ENCODE results near the gene TAB2. TPM values are rescaled to one million over a fixed set of nuclear protein-coding genes. Genes with fewer than 3 reads are reported as not detected.
A peak's percentile ranks its signal among the peaks of the same experiment; 100 is the strongest.

TAB2 gene
- total RNA-seq, 1 donor from 2014 or later = 71.3 TPM

DNA sequence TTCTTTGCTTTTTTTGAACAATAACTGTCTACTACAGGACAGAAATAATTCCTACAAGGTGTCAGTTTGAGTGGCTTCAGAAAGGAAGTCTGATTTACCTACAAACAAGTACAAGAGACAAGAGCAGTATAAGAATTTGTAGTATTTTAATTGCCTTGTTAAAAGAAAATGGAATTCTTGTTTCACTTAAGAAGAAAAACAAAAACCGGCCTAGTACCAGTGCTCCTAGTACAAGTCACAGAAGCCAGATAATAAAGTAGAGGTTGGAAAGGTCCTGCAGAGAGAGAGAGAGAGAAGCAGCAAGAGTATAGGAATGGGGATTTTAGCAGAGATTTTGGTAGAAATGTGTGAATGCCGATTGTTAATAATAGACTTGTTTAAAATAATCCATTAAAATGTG is 6.4 kb downstream of the TAB2 start:
- TF ChIP-seq, protein P1, sequence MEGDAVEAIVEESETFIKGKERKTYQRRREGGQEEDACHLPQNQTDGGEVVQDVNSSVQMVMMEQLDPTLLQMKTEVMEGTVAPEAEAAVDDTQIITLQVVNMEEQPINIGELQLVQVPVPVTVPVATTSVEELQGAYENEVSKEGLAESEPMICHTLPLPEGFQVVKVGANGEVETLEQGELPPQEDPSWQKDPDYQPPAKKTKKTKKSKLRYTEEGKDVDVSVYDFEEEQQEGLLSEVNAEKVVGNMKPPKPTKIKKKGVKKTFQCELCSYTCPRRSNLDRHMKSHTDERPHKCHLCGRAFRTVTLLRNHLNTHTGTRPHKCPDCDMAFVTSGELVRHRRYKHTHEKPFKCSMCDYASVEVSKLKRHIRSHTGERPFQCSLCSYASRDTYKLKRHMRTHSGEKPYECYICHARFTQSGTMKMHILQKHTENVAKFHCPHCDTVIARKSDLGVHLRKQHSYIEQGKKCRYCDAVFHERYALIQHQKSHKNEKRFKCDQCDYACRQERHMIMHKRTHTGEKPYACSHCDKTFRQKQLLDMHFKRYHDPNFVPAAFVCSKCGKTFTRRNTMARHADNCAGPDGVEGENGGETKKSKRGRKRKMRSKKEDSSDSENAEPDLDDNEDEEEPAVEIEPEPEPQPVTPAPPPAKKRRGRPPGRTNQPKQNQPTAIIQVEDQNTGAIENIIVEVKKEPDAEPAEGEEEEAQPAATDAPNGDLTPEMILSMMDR (IDR thresholded peaks at IDR 0.05; ENCODE audit: unreplicated experiment) = no peak
- Mint-ChIP-seq H3K27ac (peak overlapping the region; percentile 68), H3K36me3 (peaks cover 2% of the 10 kb centered on the region), H3K9me3 (peaks cover 4% of the 10 kb centered on the region), H3K4me3 (no peak overlapping the region), H3K4me1 (peaks cover 44% of the 10 kb centered on the region), H3K27me3 (ENCODE audit: low read depth) (no peaks in the 10 kb centered on the region)
- no peak for DNase-seq (ENCODE audit: low spot score in 2 of 2, unreplicated experiment in 2 of 2)

DNA sequence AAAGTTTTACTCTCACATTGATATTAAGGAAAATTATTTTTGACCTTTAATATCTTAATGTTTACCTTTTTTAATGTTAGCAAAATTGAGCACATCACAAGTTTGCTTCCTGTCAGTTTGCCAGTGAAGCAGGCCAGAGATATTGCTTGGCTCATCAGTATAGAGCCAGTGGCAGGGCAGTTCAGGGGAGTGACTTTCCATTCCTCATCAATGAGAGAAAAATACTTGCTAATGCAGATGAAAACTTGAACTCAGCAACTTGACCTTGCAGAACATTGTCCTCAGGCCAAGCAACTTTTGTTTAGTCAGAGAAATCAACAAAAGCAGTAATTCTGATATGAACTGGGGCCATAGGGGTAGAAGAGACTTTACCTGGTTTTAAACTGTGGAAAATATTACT is 6.9 kb downstream of the TAB2 start:
- TF ChIP-seq, protein P1 (IDR thresholded peaks at IDR 0.05; ENCODE audit: unreplicated experiment) = no peak
- Mint-ChIP-seq H3K27me3 (ENCODE audit: low read depth) (no peaks in the 10 kb centered on the region), H3K4me3 (no peak overlapping the region), H3K36me3 (peaks cover 6% of the 10 kb centered on the region), H3K9me3 (peaks cover 9% of the 10 kb centered on the region), H3K4me1 (peaks cover 39% of the 10 kb centered on the region), H3K27ac (no peak overlapping the region)
- DNase-seq (ENCODE audit: low spot score in 2 of 2, unreplicated experiment in 2 of 2) = no peak

DNA sequence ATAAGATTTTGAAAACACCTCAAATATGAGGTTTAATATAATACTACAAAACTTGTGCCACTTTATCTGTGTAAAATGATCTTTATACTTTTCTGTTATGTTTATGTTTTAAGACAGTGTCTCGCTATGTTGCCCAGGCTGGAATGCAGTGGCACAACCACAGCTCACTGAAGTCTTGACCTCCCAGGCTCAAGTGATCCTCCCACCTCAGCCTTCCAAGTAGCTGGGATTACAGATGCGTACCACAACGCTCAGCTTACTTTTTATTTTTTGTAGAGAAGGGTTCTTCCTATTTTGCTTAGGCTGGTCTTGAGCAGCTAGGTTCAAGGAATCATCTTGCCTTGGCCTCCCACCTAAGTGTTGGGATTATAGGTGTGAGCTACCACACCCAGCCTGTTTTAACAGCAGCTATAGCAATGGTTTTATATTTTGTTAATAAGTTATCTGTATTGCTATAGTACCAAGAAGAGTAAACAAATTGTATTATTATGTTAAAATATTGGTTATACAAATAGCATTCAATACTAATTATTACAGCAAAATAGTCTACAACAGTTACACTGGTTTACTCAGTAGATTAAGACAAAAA is 8.2 kb downstream of the TAB2 start:
- Mint-ChIP-seq H3K27ac (no peak overlapping the region), H3K4me3 (no peak overlapping the region), H3K36me3 (peaks cover 11% of the 10 kb centered on the region), H3K9me3 (peaks cover 12% of the 10 kb centered on the region), H3K27me3 (ENCODE audit: low read depth) (no peaks in the 10 kb centered on the region), H3K4me1 (peaks cover 33% of the 10 kb centered on the region)
- TF ChIP-seq, protein P1 (IDR thresholded peaks at IDR 0.05; ENCODE audit: unreplicated experiment) = no peak
- no peak for DNase-seq (ENCODE audit: low spot score in 2 of 2, unreplicated experiment in 2 of 2)

DNA sequence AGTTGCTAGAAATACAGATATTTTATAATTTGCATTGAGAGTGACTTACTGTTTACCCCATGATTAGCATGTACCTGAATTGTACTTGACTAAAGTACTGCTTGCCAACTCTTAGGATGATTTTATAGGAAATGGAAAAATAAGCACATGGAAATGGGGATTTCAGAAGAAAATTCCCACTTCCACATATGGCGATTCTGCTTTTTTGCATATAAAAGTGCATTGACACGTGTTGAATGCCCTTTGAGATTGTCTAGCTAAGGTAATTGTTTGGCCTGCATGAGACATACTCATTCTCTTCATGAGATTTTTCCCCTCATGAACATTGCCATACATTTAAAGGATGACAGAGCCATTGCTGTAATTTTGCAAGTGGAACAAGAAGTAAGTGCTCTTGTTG is 10.1 kb downstream of the TAB2 start:
- peaks cover 12% of the 10 kb centered on the region for H3K9me3 Mint-ChIP-seq

DNA sequence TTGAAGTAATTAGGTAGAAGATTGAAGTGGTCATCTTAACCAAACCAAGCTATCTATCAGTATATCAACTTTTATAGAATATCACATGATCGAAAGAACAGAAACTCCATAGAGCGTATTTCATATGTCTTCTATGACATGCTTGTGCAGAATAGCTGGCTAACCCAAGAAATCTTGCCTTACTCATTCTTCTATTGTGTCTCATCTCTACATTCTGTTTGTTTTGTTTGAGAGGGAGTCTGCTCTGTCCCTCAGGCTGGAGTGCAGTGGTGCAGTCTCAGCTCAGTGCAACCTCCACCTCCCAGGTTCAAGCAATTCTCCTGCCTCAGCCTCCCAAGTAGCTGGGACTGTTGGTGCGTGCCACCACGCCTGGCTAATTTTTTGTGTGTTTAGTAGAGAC is 10.6 kb downstream of the TAB2 start:
- DNase-seq (ENCODE audit: low spot score in 2 of 2, unreplicated experiment in 2 of 2) = no peak
- H3K9me3 Mint-ChIP-seq = peaks cover 12% of the 10 kb centered on the region
- H3K36me3 Mint-ChIP-seq = peaks cover 11% of the 10 kb centered on the region
- H3K4me1 Mint-ChIP-seq = peaks cover 44% of the 10 kb centered on the region
- H3K27me3 Mint-ChIP-seq (ENCODE audit: low read depth) = no peaks in the 10 kb centered on the region
- H3K27ac Mint-ChIP-seq = no peak overlapping the region
- TF ChIP-seq, protein P1 (IDR thresholded peaks at IDR 0.05; ENCODE audit: unreplicated experiment) = no peak
- H3K4me3 Mint-ChIP-seq = no peak overlapping the region

More for the DNA sequence above, 10.1 kb downstream of the TAB2 start:
- Mint-ChIP-seq H3K27me3 (ENCODE audit: low read depth) (no peaks in the 10 kb centered on the region), H3K4me1 (peaks cover 45% of the 10 kb centered on the region), H3K36me3 (peaks cover 11% of the 10 kb centered on the region), H3K27ac (no peak overlapping the region), H3K4me3 (no peak overlapping the region)
- DNase-seq (ENCODE audit: low spot score in 2 of 2, unreplicated experiment in 2 of 2) = no peak
- TF ChIP-seq, protein P1 (IDR thresholded peaks at IDR 0.05; ENCODE audit: unreplicated experiment) = no peak

DNA sequence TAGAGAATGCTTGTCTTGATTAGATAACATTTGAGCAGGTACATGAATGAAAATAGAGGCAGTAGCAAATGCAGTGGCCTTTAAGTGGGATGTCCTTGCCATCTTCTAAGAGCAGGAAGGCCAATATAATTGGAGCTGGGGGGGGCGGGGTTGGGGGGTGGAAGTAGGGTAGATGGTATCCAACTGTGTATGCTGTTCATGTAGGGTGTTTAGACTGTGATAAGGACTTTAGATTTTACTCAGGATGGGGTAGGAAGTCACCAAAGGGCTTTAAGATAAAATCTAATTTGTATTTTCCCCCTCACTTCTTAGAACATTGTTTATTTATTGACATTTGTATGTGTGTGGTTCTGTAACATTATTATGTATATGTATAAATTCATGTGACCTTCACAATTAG is 12.0 kb downstream of the TAB2 start:
- H3K27me3 Mint-ChIP-seq (ENCODE audit: low read depth) = no peaks in the 10 kb centered on the region
- peaks cover 12% of the 10 kb centered on the region for H3K9me3 Mint-ChIP-seq
- no peak overlapping the region for H3K4me3 Mint-ChIP-seq
- DNase-seq (ENCODE audit: low spot score in 2 of 2, unreplicated experiment in 2 of 2) = no peak
- TF ChIP-seq, protein P1 (IDR thresholded peaks at IDR 0.05; ENCODE audit: unreplicated experiment) = no peak
- H3K4me1 Mint-ChIP-seq = peaks cover 44% of the 10 kb centered on the region
- H3K36me3 Mint-ChIP-seq = peaks cover 11% of the 10 kb centered on the region
- H3K27ac Mint-ChIP-seq = no peak overlapping the region

Measured in mesothelial cell of epicardium (in vitro differentiated cells).